ENCODE measurements around the gene NDUFAF7.

DNA sequence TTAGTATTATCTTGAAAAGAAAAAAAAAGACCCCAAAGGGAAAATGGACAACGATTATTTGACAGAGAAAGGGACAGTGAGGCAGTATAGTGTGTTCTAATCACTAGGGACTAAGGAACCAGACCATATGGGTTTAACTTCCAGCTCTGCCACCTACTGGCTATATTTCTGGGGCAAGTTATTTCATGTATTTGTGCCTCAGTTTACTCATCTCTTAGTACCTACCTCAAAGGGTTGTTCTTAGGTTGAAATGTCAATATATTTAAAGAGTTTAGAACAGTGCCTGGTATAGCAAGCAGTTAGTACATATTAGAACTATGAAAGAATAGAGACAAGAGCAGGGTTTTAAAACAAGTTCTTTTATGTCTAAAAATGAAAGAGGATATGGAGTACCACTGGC, 50.5 kb downstream of the NDUFAF7 start:
- TF ChIP-seq, protein P1, sequence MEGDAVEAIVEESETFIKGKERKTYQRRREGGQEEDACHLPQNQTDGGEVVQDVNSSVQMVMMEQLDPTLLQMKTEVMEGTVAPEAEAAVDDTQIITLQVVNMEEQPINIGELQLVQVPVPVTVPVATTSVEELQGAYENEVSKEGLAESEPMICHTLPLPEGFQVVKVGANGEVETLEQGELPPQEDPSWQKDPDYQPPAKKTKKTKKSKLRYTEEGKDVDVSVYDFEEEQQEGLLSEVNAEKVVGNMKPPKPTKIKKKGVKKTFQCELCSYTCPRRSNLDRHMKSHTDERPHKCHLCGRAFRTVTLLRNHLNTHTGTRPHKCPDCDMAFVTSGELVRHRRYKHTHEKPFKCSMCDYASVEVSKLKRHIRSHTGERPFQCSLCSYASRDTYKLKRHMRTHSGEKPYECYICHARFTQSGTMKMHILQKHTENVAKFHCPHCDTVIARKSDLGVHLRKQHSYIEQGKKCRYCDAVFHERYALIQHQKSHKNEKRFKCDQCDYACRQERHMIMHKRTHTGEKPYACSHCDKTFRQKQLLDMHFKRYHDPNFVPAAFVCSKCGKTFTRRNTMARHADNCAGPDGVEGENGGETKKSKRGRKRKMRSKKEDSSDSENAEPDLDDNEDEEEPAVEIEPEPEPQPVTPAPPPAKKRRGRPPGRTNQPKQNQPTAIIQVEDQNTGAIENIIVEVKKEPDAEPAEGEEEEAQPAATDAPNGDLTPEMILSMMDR (IDR thresholded peaks at IDR 0.05): no peak
- TF ChIP-seq POLR2A (IDR thresholded peaks at IDR 0.05): no peak
- TF ChIP-seq POLR2AphosphoS5 (IDR thresholded peaks at IDR 0.05): no peak
- no peak for TF ChIP-seq EP300 (IDR thresholded peaks at IDR 0.05)

All from sigmoid colon (tissue), 4 donors.